ENCODE data around the gene CDH4. TPM values are rescaled to one million over a fixed set of nuclear protein-coding genes. Genes with fewer than 3 reads are reported as not detected.

CDH4 gene
- total and polyA plus RNA-seq, 2 of the 4 experiments (the other 2 are of a cell fraction) = 1.6 to 3.5 TPM

DNA sequence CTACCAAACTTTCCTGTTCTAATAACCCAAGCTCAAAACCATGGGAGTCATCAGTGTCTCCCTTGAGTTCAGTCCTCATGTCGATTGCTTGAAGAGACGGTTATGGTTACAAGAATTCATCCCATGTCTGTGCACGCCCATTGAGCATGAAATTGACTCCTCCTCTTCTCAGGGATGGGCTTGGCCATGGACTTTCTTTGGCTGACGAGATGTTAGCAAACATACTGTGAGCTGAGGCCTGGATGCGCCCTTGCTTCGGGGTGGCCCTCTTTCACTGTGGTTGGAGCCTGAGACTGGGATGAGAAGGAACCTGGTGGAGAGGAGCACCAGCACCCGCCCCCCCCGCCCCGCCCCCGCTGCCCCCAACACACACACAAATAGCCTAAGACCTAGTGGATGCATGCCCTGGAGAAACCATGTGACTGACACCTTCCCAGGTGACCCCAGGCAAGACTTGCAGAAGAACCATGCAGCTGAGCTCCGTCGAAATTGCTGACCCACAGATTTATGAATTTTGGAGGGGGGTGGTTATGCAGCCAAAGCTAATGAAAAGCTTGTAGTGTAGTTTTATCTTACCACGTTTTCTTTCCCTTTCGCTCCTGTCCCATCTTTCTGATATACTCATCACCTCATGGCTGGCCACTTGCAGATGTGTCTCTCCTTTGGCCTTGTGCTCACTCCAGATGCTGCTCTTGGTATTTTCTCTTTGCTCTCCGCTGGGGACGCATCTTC, 231.4 kb downstream of the CDH4 start:
- no peak overlapping the region for H3K56ac ChIP-seq (ENCODE audit: extremely low read depth, insufficient read depth, low read length)
- H3K4me2 ChIP-seq (ENCODE audit: low read depth, low read length) = no peak overlapping the region
- H2AK9ac ChIP-seq (replicated peaks; ENCODE audit: low read depth, low read length, poor library complexity) = no peak overlapping the region
- no peak overlapping the region for H2BK5ac ChIP-seq (ENCODE audit: low read depth, low read length, poor library complexity, severe bottlenecking)
- dilution Hi-C loops (cut with HindIII; ENCODE audit: low sequenced_read_pairs, unreplicated experiment) = no loop called here
- H3K4me3 ChIP-seq (ENCODE audit: insufficient read depth, low read depth, low read length) = no peak overlapping the region
- ChIA-PET CTCF (no interaction called here), POLR2A (ENCODE audit: unreplicated experiment) (no interaction called here)
- no peak overlapping the region for H3K18ac ChIP-seq (ENCODE audit: low read depth, low read length)
- H2BK15ac ChIP-seq (ENCODE audit: low read depth, low read length) = no peak overlapping the region
- no peak overlapping the region for H2AFZ ChIP-seq (replicated peaks; ENCODE audit: low read length, poor library complexity)
- no peak overlapping the region for H4K91ac ChIP-seq (ENCODE audit: insufficient read depth, low read depth, low read length)
- no peak for TF ChIP-seq MXI1 (IDR thresholded peaks at IDR 0.05; ENCODE audit: borderline replicate concordance, low read depth, low read length)
- TF ChIP-seq, protein P1, sequence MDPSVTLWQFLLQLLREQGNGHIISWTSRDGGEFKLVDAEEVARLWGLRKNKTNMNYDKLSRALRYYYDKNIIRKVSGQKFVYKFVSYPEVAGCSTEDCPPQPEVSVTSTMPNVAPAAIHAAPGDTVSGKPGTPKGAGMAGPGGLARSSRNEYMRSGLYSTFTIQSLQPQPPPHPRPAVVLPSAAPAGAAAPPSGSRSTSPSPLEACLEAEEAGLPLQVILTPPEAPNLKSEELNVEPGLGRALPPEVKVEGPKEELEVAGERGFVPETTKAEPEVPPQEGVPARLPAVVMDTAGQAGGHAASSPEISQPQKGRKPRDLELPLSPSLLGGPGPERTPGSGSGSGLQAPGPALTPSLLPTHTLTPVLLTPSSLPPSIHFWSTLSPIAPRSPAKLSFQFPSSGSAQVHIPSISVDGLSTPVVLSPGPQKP (IDR thresholded peaks at IDR 0.05; ENCODE audit: borderline replicate concordance, low read depth, low read length) = no peak
- no peak for TF ChIP-seq FOS (IDR thresholded peaks at IDR 0.05; ENCODE audit: low read depth, low read length)
- TF ChIP-seq, protein P2, sequence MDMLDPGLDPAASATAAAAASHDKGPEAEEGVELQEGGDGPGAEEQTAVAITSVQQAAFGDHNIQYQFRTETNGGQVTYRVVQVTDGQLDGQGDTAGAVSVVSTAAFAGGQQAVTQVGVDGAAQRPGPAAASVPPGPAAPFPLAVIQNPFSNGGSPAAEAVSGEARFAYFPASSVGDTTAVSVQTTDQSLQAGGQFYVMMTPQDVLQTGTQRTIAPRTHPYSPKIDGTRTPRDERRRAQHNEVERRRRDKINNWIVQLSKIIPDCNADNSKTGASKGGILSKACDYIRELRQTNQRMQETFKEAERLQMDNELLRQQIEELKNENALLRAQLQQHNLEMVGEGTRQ (IDR thresholded peaks at IDR 0.05; ENCODE audit: low read depth, low read length) = no peak
- TF ChIP-seq SMC3 (IDR thresholded peaks at IDR 0.05; ENCODE audit: low read depth, low read length) = no peak
- no peak for TF ChIP-seq CTCF (conservative IDR thresholded peaks at IDR 0.05; ENCODE audit: low read depth, low read length)
- no peak for TF ChIP-seq POLR2A (IDR thresholded peaks at IDR 0.05; ENCODE audit: low read depth, low read length)
- no peak for TF ChIP-seq NFE2L2 (IDR thresholded peaks at IDR 0.05; ENCODE audit: low read depth, low read length)
- TF ChIP-seq CEBPB (IDR thresholded peaks at IDR 0.05; ENCODE audit: low read depth, low read length) = no peak
- TF ChIP-seq RFX5 (IDR thresholded peaks at IDR 0.05; ENCODE audit: low read depth, low read length) = no peak
- TF ChIP-seq MAFK (IDR thresholded peaks at IDR 0.05; ENCODE audit: low read depth, low read length) = no peak
- no peak for TF ChIP-seq RAD21 (IDR thresholded peaks at IDR 0.05; ENCODE audit: low read length)
- no peak for TF ChIP-seq CHD1 (IDR thresholded peaks at IDR 0.05; ENCODE audit: low read depth, low read length)
- TF ChIP-seq BHLHE40 (IDR thresholded peaks at IDR 0.05; ENCODE audit: low read depth, low read length) = no peak
- no peak for TF ChIP-seq RCOR1 (IDR thresholded peaks at IDR 0.05; ENCODE audit: insufficient replicate concordance, low read length)
- TF ChIP-seq MAZ (IDR thresholded peaks at IDR 0.05; ENCODE audit: borderline replicate concordance, low read depth, low read length) = no peak
- no peak overlapping the region for H2BK20ac ChIP-seq (ENCODE audit: low read depth, low read length)
- H3K14ac ChIP-seq (replicated peaks; ENCODE audit: low read depth, low read length) = no peak overlapping the region
- no TSS peak for BruUV-seq (replicated peaks)
- H3K27ac ChIP-seq (ENCODE audit: insufficient read depth, low read length) = no peak overlapping the region
- no peak overlapping the region for H2BK120ac ChIP-seq (ENCODE audit: low read depth, low read length)
- H4K5ac ChIP-seq (ENCODE audit: low read depth, low read length) = no peak overlapping the region
- H2AK5ac ChIP-seq (ENCODE audit: low read depth, low read length) = no peak overlapping the region
- DNase-seq (no peak), ATAC-seq (ENCODE audit: low read depth) (no peak)
- in situ Hi-C loops (cut with MboI; ENCODE audit: low sequenced_read_pairs) = no loop called here
- H3K23ac ChIP-seq (ENCODE audit: low read depth, low read length) = no peak overlapping the region
- H4K20me1 ChIP-seq (ENCODE audit: insufficient read depth, low read length) = no peaks in the 10 kb centered on the region
- H3K36me3 ChIP-seq (ENCODE audit: control insufficient read depth, insufficient read depth, low read length) = no peaks in the 10 kb centered on the region
- no peaks in the 10 kb centered on the region for H3K4me1 ChIP-seq (ENCODE audit: control insufficient read depth, insufficient read depth, low read length)
- H3K27me3 ChIP-seq (ENCODE audit: control insufficient read depth, insufficient read depth, low read length) = no peaks in the 10 kb centered on the region
- H3K79me1 ChIP-seq (ENCODE audit: low read depth in 1 of 2, low read length in 2 of 2) = no peaks in the 10 kb centered on the region
- H4K8ac ChIP-seq (ENCODE audit: low read depth in 2 of 2, low read length in 2 of 2) = no peak overlapping the region
- H3K9ac ChIP-seq (ENCODE audit: low read depth, low read length) = no peak overlapping the region
- H3K4ac ChIP-seq (ENCODE audit: low read depth, low read length) = no peak overlapping the region
- no peaks in the 10 kb centered on the region for H3K9me1 ChIP-seq (ENCODE audit: insufficient read depth, low read length)
- intact Hi-C loops (cut with micrococcal nuclease) = no loop called here
- H3K9me3 ChIP-seq (ENCODE audit: control insufficient read depth, insufficient read depth, low read length) = peaks cover 9% of the 10 kb centered on the region
- 100% methylated on average over 1 of the region's 16 CpGs; no CpG with 5 or more reads in 1 of the 2 experiments for WGBS, 2 experiments (ENCODE audit: extremely low coverage in 2 of 2, insufficient read length in 1 of 2)

All from IMR-90 (cell line).